SU-DHL-6 (cell line): ENCODE data around the gene EFTUD2.

Source experiments
- CTCF ChIP-seq: fragments of 200-600 bp; sonication (generic); IDR thresholded peaks from one replicate; pipeline ENCODE4 v1.5.1; 2017; ENCODE audit warnings: antibody characterized with exemption, mild to moderate bottlenecking, low read length, moderate library complexity; ENCODE audit not compliant: insufficient read depth, poor library complexity, severe bottlenecking
- EZH2phosphoT487 ChIP-seq: fragments of 200-600 bp; sonication (generic), shearing (Covaris generic); conservative IDR thresholded peaks from 2 replicates; pipeline ENCODE4 v1.6.1; 2018; ENCODE audit warnings: mild to moderate bottlenecking, antibody characterized with exemption, low read length, moderate library complexity, mixed read lengths

DNA sequence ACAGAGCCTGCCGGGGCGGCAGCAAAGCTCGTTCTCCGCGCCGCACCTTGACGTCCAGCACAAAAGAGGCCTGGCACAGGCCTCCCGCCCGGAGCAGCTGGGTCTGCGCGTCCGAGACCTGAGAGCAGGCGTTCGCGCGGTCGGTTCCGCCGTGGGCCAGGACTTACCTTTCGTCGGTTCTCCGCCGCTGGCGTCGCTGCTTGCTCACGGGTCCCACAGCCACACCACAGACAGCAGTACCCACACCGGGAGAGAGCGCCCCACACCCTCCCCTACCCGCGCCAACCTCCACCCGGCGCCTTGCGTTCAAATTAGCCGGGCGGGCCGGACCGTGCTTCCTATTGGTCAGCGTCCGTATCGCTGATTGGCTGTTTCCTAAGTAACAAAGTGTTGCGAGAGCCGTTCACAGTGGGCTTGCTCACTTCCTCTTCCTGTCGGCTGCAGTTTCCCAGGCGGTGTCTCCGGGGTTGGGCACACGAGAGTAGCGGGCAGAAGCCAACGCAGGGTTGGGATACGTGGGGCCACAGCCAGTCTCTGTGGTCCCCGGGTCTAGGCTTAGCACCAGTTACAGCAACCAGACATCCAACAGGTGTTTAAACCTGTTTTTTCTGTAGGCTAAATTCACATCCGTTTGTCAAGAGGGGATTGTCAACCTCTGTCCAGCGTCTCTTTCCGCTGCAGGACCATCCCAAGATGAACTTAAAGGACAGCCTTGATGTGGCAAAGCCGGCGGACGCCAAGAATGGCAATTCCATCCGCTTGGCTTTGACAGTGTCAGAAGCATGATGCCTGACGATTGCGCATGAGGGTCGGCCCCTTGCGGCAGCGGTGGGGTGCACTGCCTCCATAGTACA is 48.4 kb upstream of the EFTUD2 start, which contains the start of gene KIF18B:
- TF ChIP-seq CTCF (no peak), EZH2phosphoT487 (no peak)
